UCSD-AML1 (cell line): ENCODE results near the gene GCSH.
"Not testable (repeated sequence)": the region's sequence is repeated elsewhere in the genome, so short reads cannot be mapped to it uniquely, and the experiment has no call there.

ENCODE experiments used
- DNase-seq: peaks from one replicate; lab custom pipeline; 2025; ENCODE audit not compliant: unreplicated experiment; lab: John Stamatoyannopoulos, UW

GCSH gene

DNA sequence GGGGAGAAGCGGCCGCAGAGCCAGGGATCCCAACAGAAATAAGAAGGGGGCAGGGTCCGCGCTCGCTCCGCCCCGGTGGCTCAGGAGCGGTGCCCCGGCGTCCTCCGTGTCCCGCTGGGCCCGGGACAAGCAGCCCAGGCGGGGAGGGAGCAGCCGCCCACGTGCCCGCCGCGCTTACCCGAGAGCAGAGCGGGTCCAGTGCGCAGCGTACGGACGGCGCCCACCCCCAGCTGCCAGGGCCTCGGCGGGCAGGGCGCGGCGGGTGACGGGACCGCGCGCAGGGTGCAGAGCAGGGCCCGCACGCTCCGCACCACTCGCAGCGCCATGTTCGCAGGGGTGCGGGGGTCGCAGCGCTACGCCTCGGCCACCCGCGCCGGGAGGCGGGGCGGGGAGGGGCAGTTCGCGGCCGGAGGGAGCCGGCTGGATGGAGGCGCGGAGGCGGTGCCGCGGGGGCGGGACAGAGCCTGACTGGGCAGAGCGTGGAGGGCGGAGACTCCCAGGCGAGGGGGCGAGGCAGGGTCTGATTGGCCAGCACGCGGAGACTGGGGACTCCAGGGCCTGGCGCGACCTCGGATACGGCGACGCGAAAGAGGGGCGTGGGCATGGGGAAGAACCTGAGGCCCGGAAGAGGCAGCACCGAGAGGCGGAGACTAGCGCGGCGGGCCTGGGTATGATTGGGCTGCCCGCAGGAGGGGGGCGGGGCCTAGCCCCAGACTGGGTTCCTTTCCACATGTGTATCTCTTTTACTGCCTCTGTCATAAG lies at the start of gene GCSH:
Gene GCSH, minus strand, starts transcription at position 443 of the 762 bp plus-strand sequence. Its CDS starts 117 bp downstream, at position 326.
- peak; percentile 99 for DNase-seq

- DNase-seq = no peak
Measured at GRCh38 chr16:81143921-81144471, 47.8 kb upstream of the GCSH start.

- no peak for DNase-seq
Measured at GRCh38 chr16:81142864-81143263, 46.7 kb upstream of the GCSH start.

DNA sequence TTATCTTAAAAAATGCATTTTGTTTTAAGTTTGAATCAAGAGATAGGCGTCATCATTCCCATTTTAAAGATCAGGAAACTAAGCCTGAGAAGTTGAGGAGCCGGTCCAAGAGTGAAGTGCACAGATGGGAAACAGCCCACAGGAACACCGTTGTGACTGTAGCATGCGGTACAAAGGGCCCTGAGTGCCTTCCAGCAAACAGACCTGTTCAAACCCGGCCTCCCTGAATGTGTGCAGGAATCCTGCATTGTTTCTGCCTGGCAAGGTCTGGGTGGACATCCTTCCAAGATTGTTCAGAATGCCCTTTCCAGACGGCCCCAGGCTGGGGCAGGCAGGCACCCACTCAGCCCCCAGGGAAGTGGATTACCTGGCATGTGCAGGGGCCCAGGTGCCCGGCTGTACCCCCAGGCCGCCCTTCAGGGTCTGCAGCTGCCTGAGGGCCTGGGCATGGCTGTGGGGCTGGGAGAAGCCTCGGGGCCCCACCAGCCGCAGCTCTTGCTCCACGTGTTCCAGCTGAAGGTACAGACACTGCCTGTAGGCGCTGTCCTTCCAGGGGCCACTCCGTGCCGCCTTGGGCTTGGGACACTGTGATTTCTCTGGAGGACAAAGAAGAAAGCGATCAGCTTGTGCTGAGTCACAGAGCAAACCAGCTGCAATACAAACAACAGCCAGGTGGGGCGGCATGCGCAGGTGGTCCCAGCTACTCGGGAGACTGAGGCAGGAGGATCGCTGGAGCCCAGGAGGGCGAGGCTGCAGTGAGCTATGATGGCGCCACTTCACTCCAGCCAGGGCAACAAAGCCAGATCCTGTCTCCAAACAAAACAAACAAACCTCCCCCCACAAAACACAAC lies 45.0 kb upstream of the GCSH start:
- no peak for DNase-seq

GRCh38 chr16:81138831-81139557 lies 42.8 kb upstream of the GCSH start:
- DNase-seq = no peak

DNA sequence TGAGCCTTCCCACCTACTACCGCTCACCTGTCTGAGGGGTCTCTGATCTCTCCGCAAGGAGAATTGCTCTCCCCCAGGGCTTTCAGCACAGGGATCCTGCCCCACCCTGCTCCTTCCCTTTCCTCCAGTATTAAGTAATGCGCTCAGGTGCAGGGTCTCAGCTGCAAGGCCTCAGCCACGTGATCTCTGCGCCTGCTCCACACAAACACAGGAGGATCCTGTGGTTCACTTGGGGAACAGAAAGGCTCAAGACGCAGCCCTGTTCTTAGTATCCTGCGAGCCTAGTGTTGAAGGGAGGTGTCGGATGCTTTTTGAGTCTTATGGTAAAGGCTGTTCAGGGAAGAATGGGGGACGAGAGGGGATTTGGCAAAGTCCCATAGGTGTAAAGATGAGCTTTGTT lies 41.6 kb upstream of the GCSH start:
- no peak for DNase-seq

DNA sequence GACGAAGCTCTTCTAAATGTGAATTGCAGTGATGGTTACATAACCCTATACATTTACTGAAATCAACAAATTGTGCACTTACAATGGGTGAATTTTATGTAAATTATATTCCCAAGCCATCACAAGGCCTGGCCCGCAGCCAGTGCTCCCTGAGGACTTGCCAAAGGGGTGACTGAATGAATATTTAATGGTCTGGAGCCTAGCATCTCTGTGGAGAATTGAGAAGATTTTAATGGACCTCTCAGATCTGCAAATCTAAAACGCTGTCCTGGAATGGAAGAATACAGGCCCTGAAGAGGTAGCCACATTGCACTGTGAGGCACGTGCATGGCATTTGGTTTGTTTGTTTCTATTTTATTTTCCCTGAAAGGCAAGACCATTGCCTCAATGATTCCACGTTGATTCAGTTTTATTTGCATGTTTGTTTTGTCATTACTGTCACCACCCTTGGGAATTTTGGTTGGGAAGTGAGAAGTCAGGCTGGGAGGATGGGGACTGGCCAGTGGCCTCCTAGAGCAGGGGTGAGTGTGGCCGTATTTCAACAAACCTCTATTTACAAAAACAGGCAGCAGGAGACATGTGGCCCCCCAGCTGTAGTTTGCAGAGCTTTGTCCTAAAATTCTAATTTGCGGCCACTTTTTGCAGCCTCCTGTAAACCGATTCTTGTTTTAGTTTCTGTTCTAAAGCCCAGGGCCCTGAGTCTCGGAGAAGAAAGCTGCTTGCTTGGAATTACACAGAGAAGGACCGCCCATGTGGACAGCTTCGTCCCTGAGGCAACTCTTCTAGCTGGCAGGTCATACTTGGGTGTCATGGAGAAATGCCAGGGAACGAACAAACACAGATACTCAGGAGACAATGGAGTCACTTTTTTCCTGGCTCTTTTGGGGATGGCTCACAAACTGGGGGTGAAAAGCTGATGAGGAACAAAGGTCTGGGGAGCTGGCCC lies 40.5 kb upstream of the GCSH start:
- no peak for DNase-seq

DNA sequence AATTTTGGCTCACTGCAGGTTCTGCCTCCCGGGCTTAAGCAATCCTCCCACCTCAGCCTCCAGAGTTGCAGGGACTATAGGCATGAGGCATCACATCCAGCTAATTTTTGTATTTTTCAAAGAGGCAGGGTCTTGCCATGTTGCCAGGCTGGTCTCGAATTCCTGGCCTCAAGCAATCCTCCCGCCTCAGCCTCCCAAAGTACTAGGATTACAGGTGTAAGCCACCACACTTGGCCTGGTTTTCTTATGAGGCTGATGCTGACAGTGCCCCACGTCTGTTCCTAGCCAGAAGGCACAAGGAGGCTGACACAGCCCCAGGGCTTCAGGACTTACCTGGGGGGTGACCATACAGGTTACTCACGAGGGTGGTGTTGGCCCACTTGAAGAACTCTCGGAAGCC lies 33.9 kb upstream of the GCSH start:
- no peak for DNase-seq

DNA sequence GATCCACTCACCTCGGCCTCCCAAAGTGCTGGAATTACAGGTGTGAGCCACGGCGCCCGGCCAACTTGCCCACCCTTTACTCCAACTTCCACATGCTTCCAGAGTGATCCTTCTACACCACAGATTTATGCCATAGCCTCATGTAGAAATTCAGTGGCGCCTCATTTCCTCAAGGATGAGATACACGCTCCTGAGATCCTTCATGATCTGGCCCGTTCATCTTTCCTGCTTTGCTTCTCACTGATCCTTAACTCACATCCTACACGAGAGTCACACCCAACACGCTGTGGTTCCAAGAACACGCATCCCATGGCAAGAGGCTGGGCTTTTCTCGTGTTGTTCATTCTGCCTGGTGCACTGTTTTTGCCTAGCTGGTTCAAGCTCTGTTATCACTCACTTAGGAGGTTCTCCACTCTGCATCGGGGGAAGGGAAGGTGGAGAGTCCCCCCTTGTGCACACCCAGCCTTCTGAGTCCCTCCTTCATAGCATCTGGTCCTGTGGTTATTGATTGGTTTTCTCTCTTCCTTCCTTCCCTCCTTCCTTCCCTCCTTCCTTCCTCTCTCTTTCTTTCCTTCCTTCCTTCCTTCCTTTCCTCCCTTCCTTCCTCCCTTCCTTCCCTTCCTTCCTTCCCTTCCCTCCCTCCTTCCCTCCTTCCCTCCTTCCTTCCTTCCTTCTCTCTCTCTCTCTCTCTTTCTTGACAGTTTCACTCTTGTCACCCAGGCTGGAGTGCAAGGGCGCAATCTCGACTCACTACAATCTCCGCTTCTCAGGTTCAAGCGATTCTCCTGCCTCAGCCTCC lies 32.7 kb upstream of the GCSH start:
- no peak for DNase-seq

DNA sequence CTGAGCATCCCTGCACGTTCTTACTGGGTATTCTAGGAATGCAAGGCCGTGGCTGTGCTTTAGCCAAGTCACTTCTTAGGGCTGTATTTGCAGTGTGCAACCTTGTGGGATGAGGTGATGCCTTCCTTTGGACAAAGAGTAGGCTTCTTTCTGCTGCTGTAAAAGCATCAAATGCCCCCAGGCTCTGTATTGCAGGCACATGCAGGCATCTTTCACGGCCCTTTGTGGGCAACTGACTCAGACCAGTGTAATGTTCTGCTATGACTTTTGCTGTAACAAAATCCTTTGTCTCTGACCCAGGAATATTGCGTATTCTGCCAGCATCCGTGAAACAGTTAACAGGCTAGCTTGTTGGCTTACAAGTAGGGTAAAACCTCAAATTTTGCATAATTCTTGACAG lies 30.9 kb upstream of the GCSH start:
- no peak for DNase-seq

- no peak for DNase-seq
Measured at GRCh38 chr16:81123092-81123852, 27.1 kb upstream of the GCSH start.

DNA sequence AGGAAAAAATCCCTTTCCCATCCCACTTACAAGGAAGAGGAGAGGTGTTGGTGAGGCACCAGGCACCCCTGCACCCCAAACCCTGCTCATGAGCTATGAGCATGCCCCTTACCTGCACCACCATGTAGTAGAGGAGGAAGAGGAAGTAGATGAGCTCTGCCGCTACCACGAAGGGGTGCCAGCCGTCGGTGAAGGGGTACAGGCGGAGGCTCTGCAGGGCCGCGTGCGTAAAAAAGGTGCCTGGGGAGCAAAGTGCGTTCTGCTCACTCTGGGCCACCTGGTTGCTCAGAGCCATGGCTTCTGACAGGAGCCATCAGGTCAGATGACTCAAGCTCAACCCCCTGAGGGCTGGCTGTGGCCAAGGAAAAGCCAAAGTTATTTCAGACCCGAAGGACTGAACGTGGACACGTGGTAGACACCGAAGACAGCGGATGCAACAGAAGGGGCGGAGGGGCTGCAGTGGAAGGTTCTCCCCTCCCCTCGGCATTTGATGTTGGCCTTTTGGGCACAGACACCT lies 25.3 kb upstream of the GCSH start:
- DNase-seq = no peak

GRCh38 chr16:81117436-81117835 lies 21.2 kb upstream of the GCSH start:
- DNase-seq = no peak

GRCh38 chr16:81116285-81116684 lies 20.1 kb upstream of the GCSH start:
- DNase-seq = no peak

GRCh38 chr16:81112453-81112852 lies 16.3 kb upstream of the GCSH start:
- no peak for DNase-seq

- DNase-seq = not testable (repeated sequence)
Measured at GRCh38 chr16:81109274-81109673, 13.1 kb upstream of the GCSH start.

GRCh38 chr16:81107511-81107910 lies 11.3 kb upstream of the GCSH start:
- no peak for DNase-seq

- DNase-seq = no peak
Measured at GRCh38 chr16:81106826-81107503, 10.8 kb upstream of the GCSH start.
